Head of caudate nucleus (tissue), 42 donors: ENCODE results near the gene HAGH.
A peak's percentile ranks its signal among the peaks of the same experiment; 100 is the strongest.
"Not testable (repeated sequence)": the region's sequence is repeated elsewhere in the genome, so short reads cannot be mapped to it uniquely, and the experiment has no call there.

Experiments used
- DNase-seq, 42 donors: peaks; one replicate each; pipeline versions ENCODE4 v3.0.0 to v3.0.0-alpha.2; 2020 to 2021; ENCODE audit warnings: mixed read lengths in 7 of 42
- intact Hi-C: fragments of 100-400 bp; cut with DNase I; formaldehyde crosslinking; loops from one replicate; pipeline ENCODE4 v1.15.0; 2022

HAGH gene

GRCh38 chr16:1816396-1817275, 10.0 kb downstream of the HAGH start:
- no peak for DNase-seq
- intact Hi-C loops, result no loop called here

GRCh38 chr16:1815461-1815860, 11.2 kb downstream of the HAGH start:
- DNase-seq, result no peak
- intact Hi-C loops, result no loop called here

- peak in 25 of 42 donors; percentile 9 to 58 (median 21) for DNase-seq
- intact Hi-C loops, result no loop called here
Observed at GRCh38 chr16:1812732-1813163, 13.9 kb downstream of the HAGH start.

- intact Hi-C loops, result no loop called here
- no peak for DNase-seq
Observed at GRCh38 chr16:1810536-1810935, 16.1 kb downstream of the HAGH start.

- intact Hi-C loops, result no loop called here
- no peak for DNase-seq
Observed at GRCh38 chr16:1810106-1810505, 16.5 kb downstream of the HAGH start.

GRCh38 chr16:1809281-1809801, 17.3 kb downstream of the HAGH start:
- no peak for DNase-seq
- intact Hi-C loops, result no loop called here

GRCh38 chr16:1808691-1809090, 17.9 kb downstream of the HAGH start:
- intact Hi-C loops, result no loop called here

GRCh38 chr16:1807626-1808025, 19.0 kb downstream of the HAGH start:
- no peak for DNase-seq
- intact Hi-C loops, result no loop called here

More at GRCh38 chr16:1808691-1809090, 17.9 kb downstream of the HAGH start:
- no peak for DNase-seq

- intact Hi-C loops, result no loop called here
- no peak for DNase-seq
Observed at GRCh38 chr16:1800701-1801100, 25.9 kb downstream of the HAGH start.

- DNase-seq, intact Hi-C loops: not testable (repeated sequence)
Observed at GRCh38 chr16:1799263-1799662, 27.4 kb downstream of the HAGH start.

GRCh38 chr16:1794908-1795666, 31.5 kb downstream of the HAGH start:
- intact Hi-C loops, result no loop called here
- no peak for DNase-seq

- no peak for DNase-seq
Observed at GRCh38 chr16:1794221-1794871, 32.3 kb downstream of the HAGH start.

GRCh38 chr16:1793578-1794220, 32.9 kb downstream of the HAGH start, which contains the start of gene IGFALS:
IGFALS (minus strand) TSS chr16:1793705; CDS start chr16:1793652, 53 bp downstream.
- DNase-seq, result no peak
- intact Hi-C loops, result no loop called here

More at GRCh38 chr16:1794221-1794871, 32.3 kb downstream of the HAGH start:
- intact Hi-C loops, result no loop called here

GRCh38 chr16:1792836-1793577, 33.6 kb downstream of the HAGH start:
- intact Hi-C loops, result no loop called here
- no peak for DNase-seq

GRCh38 chr16:1791943-1792812, 34.4 kb downstream of the HAGH start:
- intact Hi-C loops, result no loop called here
- DNase-seq, result no peak

- intact Hi-C loops, result no loop called here
- DNase-seq, result no peak
Observed at GRCh38 chr16:1791256-1791942, 35.2 kb downstream of the HAGH start.
